Stimulated activated CD8-positive, alpha-beta memory T cell treated with anti-CD3 and anti-CD28 coated beads, Interleukin-4, amount 100 ng/mL, for 4 hours (primary cell): ENCODE measurements around the gene NACC1.
A peak's percentile ranks its signal among the peaks of the same experiment; 100 is the strongest.

Source experiments
- DNase-seq, 2 donors: peaks; one replicate each; pipeline ENCODE4 v3.0.0-alpha.2; 2020; ENCODE audit warnings: low read depth in 2 of 2, low spot score in 1 of 2

The NACC1 gene

GRCh38 chr19:13087795-13088537 lies 30.1 kb upstream of the NACC1 start:
- DNase-seq: no peak

GRCh38 chr19:13089139-13089856 lies 28.8 kb upstream of the NACC1 start:
- DNase-seq: no peak

GRCh38 chr19:13089857-13090507 lies 28.1 kb upstream of the NACC1 start:
- DNase-seq: no peak

- no peak for DNase-seq
These were observed 27.4 kb upstream of the NACC1 start for GRCh38 chr19:13090511-13091231.

GRCh38 chr19:13091400-13092157 lies 26.5 kb upstream of the NACC1 start:
- DNase-seq: no peak

- DNase-seq: no peak
These were observed 25.9 kb upstream of the NACC1 start for GRCh38 chr19:13092158-13092543.

GRCh38 chr19:13092606-13093235 lies 25.3 kb upstream of the NACC1 start:
- DNase-seq: no peak

- DNase-seq: peak; percentile 61 to 66
These were observed 24.5 kb upstream of the NACC1 start for GRCh38 chr19:13093407-13094105.

GRCh38 chr19:13094106-13094504 lies 24.0 kb upstream of the NACC1 start:
- DNase-seq: no peak

- no peak for DNase-seq
These were observed 23.2 kb upstream of the NACC1 start for GRCh38 chr19:13094771-13095392.

GRCh38 chr19:13095393-13095784 lies 22.7 kb upstream of the NACC1 start:
- no peak for DNase-seq

- DNase-seq: no peak
These were observed 21.8 kb upstream of the NACC1 start for GRCh38 chr19:13095934-13096927.

- DNase-seq: no peak
These were observed 21.0 kb upstream of the NACC1 start for GRCh38 chr19:13097033-13097462.

- DNase-seq: no peak
These were observed 20.4 kb upstream of the NACC1 start for GRCh38 chr19:13097463-13098258.

GRCh38 chr19:13098277-13099072 lies 19.6 kb upstream of the NACC1 start:
- no peak for DNase-seq
